GM18498 (cell line): Measurements from ENCODE around the gene NFATC4.
"Not testable (repeated sequence)": the region's sequence is repeated elsewhere in the genome, so short reads cannot be mapped to it uniquely, and the experiment has no call there.

Source experiments
- ATAC-seq: cut with Tn5 transposase; IDR thresholded peaks from one replicate; pipeline ENCODE4 v1.9.1; 2021; ENCODE audit warnings: mild to moderate bottlenecking, moderate library complexity; ENCODE audit not compliant: unreplicated experiment

NFATC4 gene

DNA sequence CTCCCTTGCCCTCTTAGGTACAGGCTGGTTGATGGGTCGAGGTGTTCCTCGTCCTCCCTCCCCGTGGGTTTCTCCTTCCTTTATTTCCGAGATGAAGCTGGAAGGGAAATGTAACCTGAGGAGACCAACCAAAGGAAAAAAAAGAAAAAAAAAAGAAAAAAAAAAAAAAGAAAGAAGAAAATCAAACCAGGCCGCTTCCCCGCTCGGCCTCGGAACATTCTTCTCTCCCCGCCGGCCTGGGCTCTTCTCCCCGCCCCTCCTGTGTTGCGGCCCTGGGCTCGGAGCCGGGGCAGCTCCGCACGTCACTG lies 1.6 kb upstream of the NFATC4 start:
- no peak for ATAC-seq

DNA sequence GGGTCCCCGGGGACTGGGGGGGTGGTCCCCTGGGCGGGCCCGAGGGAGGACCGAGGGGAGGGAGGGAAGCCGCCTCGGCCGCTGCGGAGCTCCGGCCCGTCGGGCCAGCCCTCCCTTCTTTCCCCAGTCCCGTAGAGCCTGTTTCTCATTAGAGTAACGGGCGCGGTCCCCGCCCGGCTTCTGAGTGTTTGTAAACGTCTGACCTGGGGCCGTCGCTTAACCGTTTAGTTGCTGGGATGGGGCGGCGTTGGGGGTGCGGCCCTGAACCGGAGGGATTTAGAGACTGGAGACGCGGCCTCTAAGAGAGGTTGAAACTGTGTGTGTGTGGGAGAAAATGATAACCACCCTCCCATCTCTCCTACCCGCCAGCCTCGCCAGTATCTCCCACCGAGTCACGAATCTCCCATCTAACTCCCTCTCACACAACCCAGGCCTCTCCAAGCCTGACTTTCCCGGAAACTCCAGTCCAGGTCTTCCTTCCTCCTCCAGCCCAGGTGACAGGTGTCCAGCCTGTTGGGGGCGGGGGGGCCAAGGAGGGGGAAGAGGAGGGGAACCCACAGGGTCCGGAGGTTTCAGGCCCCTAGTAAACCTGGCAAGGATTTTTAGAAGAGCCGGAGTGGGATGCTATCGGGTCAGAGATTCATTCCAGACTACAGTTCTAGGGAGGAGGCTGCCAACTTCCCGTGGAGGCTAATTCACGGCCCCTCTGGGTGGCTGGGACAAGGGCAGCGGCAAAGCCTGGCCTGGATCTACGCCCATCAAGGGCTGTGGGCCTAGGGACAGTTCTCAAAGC lies 1.1 kb upstream of the NFATC4 start:
- peak; percentile 65 for ATAC-seq

DNA sequence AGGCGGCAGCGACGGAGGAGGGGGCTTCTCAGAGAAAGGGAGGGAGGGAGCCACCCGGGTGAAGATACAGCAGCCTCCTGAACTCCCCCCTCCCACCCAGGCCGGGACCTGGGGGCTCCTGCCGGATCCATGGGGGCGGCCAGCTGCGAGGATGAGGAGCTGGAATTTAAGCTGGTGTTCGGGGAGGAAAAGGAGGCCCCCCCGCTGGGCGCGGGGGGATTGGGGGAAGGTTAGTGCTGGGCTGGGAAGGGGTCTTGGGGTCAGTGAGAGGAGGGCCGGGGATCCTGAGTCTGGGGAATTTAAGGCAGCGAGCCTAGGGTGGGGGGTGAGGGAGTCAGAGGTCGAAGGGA lies 203 bp downstream of the NFATC4 start:
- no peak for ATAC-seq

DNA sequence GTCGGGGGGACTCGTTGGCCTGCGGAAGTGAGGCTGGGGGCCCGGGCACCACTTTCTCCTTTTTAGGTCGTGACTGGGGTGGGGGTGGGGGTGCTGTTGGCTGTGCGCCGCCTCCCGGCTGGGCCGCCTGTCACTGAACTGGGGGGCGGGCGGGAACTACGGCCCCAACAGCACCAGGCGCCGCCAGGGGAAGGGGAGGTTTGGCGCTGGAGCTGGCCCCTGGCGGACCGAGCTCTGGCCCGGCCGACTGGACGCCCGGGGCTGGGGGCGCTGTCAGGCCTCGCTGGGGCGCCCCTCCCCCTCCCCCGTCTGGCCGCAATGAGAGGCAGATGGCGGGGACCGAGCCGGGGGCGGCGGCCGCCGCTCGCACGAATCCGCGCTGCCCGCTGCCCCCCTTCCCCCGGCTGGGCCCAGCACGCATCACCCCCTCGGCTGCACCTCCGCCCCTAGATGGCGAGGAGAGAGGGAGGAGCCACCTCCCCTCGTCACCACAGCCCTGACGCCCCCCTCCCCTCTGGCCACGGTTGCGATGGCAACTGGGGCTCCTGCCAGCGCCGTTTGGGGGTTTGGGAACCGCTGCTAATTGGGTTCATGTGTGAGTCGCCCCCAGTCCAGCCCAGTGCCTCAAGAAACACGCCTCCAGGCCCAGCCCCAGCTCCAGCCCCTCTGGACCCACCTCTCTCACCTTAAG lies 723 bp downstream of the NFATC4 start:
- no peak for ATAC-seq

DNA sequence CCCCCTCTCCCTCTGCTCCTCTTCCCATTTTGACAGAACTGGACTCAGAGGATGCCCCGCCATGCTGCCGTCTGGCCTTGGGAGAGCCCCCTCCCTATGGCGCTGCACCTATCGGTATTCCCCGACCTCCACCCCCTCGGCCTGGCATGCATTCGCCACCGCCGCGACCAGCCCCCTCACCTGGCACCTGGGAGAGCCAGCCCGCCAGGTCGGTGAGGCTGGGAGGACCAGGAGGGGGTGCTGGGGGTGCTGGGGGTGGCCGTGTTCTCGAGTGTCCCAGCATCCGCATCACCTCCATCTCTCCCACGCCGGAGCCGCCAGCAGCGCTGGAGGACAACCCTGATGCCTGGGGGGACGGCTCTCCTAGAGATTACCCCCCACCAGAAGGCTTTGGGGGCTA lies 1.5 kb downstream of the NFATC4 start:
- ATAC-seq = no peak

DNA sequence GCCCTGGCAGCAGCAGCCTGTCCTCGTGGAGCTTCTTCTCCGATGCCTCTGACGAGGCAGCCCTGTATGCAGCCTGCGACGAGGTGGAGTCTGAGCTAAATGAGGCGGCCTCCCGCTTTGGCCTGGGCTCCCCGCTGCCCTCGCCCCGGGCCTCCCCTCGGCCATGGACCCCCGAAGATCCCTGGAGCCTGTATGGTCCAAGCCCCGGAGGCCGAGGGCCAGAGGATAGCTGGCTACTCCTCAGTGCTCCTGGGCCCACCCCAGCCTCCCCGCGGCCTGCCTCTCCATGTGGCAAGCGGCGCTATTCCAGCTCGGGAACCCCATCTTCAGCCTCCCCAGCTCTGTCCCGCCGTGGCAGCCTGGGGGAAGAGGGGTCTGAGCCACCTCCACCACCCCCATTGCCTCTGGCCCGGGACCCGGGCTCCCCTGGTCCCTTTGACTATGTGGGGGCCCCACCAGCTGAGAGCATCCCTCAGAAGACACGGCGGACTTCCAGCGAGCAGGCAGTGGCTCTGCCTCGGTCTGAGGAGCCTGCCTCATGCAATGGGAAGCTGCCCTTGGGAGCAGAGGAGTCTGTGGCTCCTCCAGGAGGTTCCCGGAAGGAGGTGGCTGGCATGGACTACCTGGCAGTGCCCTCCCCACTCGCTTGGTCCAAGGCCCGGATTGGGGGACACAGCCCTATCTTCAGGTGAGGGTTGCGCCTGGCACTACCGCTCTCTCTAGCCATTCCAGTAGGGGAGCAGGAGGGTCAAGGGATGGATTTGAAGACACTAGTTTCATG lies 2.1 kb downstream of the NFATC4 start:
- no peak for ATAC-seq

- no peak for ATAC-seq
Observed at GRCh38 chr14:24370748-24371147, 2.8 kb downstream of the NFATC4 start.

- ATAC-seq = not testable (repeated sequence)
Observed at GRCh38 chr14:24371605-24372004, 3.6 kb downstream of the NFATC4 start.

DNA sequence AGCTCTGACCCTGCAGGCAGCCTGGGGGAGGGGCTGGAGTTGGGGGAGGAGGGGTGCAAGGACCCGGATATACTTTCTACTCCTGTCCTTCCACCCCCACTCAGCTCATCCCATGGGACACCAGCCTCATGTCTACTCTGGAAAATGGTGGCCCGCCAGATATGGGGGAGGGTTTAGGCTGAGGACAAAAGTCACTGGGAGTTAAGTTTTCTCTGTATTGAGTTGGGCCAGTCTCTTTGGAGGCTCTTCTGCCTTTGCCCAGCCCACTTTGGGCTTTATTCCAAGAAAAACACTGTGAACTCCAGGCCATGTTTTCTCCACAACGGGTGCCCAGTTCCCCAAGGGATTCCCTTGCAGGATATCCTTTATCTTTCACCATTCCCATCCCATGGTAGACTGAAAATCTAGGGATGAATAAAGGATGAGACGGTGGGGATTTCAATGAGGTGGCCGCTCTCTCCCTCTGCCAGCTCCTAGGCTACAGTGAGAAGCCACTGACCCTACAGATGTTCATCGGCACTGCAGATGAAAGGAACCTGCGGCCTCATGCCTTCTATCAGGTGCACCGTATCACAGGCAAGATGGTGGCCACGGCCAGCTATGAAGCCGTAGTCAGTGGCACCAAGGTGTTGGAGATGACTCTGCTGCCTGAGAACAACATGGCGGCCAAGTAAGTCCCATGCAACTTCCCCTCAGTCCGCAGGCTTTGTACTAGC lies 4.9 kb downstream of the NFATC4 start:
- no peak for ATAC-seq

DNA sequence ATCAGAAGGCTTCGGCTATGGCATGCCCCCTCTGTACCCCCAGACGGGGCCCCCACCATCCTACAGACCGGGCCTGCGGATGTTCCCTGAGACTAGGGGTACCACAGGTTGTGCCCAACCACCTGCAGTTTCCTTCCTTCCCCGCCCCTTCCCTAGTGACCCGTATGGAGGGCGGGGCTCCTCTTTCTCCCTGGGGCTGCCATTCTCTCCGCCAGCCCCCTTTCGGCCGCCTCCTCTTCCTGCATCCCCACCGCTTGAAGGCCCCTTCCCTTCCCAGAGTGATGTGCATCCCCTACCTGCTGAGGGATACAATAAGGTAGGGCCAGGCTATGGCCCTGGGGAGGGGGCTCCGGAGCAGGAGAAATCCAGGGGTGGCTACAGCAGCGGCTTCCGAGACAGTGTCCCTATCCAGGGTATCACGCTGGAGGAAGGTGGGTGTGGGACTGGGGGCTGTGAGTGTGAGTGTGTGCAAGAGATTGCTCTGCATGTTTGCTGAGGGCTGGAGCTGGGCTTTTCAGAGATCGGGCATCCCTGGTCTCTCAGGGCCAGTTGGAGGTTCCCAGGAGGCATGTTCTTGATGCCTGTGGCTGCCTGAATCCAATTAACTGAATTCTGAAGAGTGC lies 8.6 kb downstream of the NFATC4 start:
- no peak for ATAC-seq

GRCh38 chr14:24377126-24377525 lies 9.1 kb downstream of the NFATC4 start:
- ATAC-seq = no peak

DNA sequence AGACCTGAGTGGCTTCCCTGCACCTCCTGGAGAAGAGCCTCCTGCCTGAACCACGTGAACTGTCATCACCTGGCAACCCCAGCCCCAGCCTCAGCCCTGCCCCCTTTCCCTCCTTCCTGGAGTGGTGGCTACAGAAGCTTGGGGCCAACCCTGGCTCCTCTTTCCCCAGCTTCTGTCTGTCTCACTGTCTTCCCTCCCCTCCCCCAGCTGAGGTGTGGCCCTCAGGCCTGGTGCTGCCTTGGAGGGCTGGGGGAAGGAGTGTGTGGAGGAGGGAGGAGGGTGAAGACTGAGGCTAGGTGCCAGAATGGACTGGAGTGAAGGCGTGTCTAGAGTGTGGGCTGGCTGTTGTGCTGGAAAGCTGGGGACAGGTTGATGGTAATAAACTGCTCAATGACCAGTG lies 9.7 kb downstream of the NFATC4 start:
- no peak for ATAC-seq

- no peak for ATAC-seq
Observed at GRCh38 chr14:24378327-24378726, 10.3 kb downstream of the NFATC4 start.

- ATAC-seq = no peak
Observed at GRCh38 chr14:24378981-24379906, 11.3 kb downstream of the NFATC4 start.

DNA sequence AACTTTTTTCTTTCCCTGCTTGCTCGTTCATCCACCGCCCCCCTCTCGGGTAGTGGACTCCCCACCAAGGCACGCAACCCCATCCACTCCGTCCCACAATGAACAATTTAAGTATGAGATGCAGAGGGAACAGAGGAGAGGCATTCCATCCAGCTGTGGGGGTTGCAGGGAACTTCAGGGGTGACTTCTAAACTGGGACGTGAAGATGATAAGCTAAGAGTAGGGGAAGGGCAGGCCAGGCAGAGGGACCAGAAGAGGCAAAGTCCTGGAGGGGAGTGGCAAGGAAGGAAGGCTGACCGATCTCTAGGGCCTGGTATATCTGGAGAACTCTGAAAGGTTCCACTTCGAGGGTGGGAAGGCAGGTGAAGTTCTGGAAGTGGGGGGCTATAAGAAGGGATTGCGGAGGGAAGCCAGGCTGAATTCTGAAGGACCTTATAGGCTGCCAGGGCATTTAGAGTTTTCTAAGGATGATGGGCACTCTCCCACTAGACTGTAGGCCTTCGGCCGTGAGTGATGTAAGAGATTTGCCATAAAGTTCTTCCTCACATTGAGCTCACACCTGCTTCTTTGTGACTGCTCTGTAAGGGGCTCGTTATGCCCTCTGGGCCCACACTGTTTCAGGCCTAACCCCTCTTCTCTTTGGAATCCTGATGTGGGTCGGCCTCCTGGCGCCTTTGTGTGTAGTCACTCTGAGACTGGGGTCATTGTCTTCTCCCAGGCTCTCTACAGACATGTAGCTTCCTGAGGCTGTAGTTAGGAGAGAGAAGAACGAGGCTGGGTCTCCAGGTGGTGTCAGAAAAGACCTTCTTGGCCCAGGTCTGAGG lies 12.1 kb downstream of the NFATC4 start:
- no peak for ATAC-seq

GRCh38 chr14:24381363-24382063 lies 13.5 kb downstream of the NFATC4 start:
- ATAC-seq = no peak

DNA sequence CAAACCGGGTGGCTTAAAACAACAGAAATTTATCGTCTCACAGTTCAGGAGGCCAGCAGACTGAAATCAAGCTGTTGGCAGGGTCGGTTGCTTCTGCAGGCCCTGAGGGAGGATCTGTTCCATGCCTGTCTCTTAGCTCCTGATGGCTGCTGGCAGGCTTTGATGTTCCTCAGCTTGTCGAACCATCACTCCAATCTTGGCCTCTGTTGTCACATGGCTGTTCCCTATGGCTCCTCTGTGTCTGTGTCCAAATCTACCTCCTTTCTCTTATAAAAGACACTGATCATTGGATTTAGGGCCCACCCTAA lies 14.0 kb downstream of the NFATC4 start:
- no peak for ATAC-seq

DNA sequence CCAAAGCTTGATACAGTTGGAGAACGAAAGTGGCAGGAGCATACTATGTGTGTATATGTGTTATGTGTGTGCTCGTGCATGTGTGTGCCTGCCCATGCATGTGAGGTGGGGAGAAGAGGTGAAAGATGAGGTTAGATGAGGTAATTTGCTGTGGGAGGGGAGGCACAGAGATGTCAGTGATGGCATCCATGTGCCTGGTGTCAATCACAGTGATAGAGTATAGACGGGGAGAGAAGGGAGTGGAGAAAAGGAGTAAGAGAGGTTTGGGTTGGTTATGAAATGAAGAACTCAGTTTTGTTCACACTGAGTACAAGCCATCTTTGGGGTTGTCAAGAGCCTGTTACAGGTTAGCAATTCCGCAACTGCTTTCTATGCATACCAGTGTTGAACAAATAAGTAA lies 16.2 kb downstream of the NFATC4 start:
- ATAC-seq = no peak

DNA sequence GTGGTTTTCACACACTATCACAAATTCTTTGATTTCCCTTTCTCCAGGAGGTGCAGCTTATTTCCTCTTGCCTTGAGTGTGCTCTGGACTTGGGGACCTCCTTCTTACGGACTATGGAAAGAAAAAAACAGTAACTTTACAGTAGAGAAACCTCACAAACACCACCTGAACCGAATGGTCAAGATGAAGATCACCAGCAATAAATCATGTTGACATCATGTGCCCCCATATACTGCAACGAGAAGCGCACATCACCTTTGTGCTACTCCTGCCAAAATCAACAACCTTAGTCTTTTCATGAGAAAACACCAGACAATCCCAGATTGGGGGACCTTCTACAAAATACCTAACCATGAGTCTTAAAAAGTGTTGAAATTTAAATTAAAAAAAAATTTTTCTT lies 17.5 kb downstream of the NFATC4 start:
- no peak for ATAC-seq
